ENCODE measurements around the gene BFSP1. TPM values are rescaled to one million over a fixed set of nuclear protein-coding genes. Genes with fewer than 3 reads are reported as not detected.

The BFSP1 gene
- total RNA-seq: 2.3 and 3.3 TPM in 2 replicates

GRCh38 chr20:17530716-17531664, at the start of gene BFSP1:
TSS of gene BFSP1 (minus strand) at chr20:17531379. CDS start at chr20:17531329, 50 bp downstream.

DNA sequence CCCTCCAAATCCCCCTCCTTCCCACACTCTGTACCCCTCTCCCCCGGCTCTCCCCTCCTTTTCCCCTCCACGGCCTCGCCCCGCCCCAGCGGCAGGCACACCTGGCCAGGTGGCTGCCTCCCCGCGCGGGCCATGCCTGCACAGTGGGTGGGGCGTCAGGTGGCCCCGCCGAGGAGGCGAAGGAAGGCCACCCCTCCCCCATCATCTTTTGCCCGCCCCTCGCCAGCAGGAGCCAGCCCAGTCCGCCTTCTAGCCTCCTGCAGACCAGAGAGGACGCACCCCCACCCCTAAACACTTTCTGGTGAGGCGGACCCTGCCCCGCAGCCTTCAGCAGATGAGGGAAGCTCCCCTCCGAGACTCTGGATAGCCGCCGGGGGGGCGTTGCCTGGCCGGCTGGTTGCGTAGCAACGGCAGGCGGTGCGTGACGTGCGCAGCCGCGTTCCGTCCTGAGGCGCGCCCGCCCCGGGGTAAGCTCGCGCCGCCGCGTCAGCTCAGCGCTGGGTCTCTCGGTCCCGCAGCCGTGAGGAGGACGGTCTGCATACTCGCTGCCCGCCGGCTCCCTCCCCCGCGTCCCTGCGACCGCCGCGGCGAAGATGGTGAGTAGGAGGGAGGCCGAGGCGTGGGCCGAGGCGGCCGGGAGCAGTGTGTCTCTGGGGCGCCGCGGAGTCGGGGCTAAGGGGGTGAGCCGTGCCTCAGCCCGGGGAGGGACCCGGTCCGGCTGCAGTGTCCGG, 38.6 kb upstream of the BFSP1 start, which contains the start of gene DSTN:
Gene DSTN, plus strand, starts transcription at position 460 of the 731 bp plus-strand sequence. Its CDS starts 134 bp downstream, at position 594.

Other genes with a start within 250 kb of the BFSP1 start
- gene DSTN, start 38.7 kb upstream of the BFSP1 start, total RNA-seq: 329 and 333 TPM in 2 replicates
- gene RRBP1, start 150.9 kb upstream of the BFSP1 start, total RNA-seq: 79.6 and 83.1 TPM in 2 replicates
- not detected in 2 replicates for gene BANF2, start 168.6 kb upstream of the BFSP1 start, total RNA-seq

Measured in thoracic aorta endothelial cell (primary cell).